Measurements from ENCODE around the gene CNTRL.
"Not testable (repeated sequence)": the region's sequence is repeated elsewhere in the genome, so short reads cannot be mapped to it uniquely, and the experiment has no call there.

Gene CNTRL

GRCh38 chr9:121095057-121095456 is 20.3 kb downstream of the CNTRL start:
- no peak for DNase-seq (ENCODE audit: low read depth)
- TF ChIP-seq CTCF (conservative IDR thresholded peaks at IDR 0.05; ENCODE audit: low read length): no peak
- no peak overlapping the region for H3K4me3 ChIP-seq (ENCODE audit: low read length)

DNA sequence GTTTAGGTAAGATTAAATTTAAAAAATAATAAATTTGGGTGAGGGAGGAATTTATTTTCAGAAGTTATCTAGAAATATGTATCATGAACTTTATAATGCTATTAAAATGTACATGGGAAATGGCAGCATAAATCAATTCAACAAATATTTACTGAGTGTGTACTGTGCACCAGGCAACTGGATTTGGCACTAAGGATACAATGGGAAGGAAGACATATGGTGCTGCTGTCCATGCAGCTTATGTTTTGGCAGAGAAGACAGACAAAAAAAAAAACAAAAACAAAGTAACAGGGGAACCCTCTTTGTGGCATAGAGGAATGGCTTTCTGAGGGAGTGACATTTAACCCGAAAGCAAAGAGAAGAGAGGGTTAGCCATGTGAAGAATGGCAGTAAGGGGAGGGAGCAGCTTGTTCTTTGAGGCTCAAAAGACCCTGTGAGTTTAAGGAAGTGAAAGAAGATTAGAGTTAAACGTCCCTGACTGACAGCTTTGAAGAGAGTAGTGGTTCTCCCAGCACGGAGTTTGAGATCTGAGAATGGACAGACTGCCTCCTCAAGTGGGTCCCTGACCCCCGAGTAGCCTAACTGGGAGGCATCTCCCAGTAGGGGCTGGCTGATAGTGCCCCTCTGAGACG is 23.9 kb downstream of the CNTRL start:
- TF ChIP-seq CTCF (conservative IDR thresholded peaks at IDR 0.05; ENCODE audit: low read length): no peak
- DNase-seq (ENCODE audit: low read depth): no peak
- H3K4me3 ChIP-seq (ENCODE audit: low read length): no peak overlapping the region

GRCh38 chr9:121104054-121104453 is 29.3 kb downstream of the CNTRL start:
- H3K4me3 ChIP-seq (ENCODE audit: low read length); DNase-seq (ENCODE audit: low read depth): not testable (repeated sequence)

GRCh38 chr9:121105531-121105930 is 30.8 kb downstream of the CNTRL start:
- TF ChIP-seq CTCF (conservative IDR thresholded peaks at IDR 0.05; ENCODE audit: low read length): no peak
- no peak for DNase-seq (ENCODE audit: low read depth)
- no peak overlapping the region for H3K4me3 ChIP-seq (ENCODE audit: low read length)

- TF ChIP-seq CTCF (conservative IDR thresholded peaks at IDR 0.05; ENCODE audit: low read length): peak; percentile 9; the same call in 1 of the 2 replicates
- DNase-seq (ENCODE audit: low read depth): no peak
- H3K4me3 ChIP-seq (ENCODE audit: low read length): no peak overlapping the region
Measured at GRCh38 chr9:121107029-121107428, 32.3 kb downstream of the CNTRL start.

- DNase-seq (ENCODE audit: low read depth): no peak
- no peak overlapping the region for H3K4me3 ChIP-seq (ENCODE audit: low read length)
- TF ChIP-seq CTCF (conservative IDR thresholded peaks at IDR 0.05; ENCODE audit: low read length): no peak
Measured at GRCh38 chr9:121107881-121108280, 33.1 kb downstream of the CNTRL start.

DNA sequence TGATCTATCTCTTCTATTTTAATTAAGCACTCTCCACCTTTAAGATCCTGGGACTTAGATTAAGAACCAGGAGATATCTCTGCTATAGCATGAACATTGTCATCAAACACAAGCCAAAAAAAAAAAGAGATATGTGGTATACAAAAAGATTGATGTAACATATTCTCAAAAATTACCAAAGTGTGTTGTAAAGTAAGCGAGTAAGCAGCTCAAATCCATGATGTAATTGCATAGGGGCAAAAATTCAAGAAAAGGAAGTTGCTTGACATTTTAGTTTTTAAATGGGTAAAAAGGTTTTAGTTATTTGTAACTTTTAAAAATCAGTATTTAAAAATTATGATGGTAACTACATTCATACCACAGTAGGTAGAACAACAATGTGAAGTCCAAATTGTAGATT is 40.7 kb downstream of the CNTRL start:
- no peak overlapping the region for H3K4me3 ChIP-seq (ENCODE audit: low read length)
- DNase-seq (ENCODE audit: low read depth): no peak
- TF ChIP-seq CTCF (conservative IDR thresholded peaks at IDR 0.05; ENCODE audit: low read length): no peak

DNA sequence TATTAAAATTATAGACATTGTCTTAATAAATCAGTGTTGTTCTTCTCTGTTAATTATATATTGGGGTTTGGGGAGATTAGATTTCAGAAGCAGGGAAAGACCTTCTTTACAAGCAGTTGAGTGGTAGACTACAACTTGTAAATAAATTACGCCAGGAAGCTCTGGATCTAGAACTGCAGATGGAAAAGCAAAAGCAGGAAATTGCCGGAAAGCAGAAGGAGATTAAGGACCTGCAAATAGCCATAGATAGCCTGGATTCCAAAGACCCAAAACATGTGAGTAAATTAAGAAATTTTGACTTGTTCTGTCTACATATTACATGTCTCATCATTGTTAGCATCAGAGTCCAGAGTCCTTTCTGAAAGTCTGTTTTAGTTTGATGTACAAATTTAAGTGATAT is 43.5 kb downstream of the CNTRL start:
- no peak for TF ChIP-seq CTCF (conservative IDR thresholded peaks at IDR 0.05; ENCODE audit: low read length)
- no peak overlapping the region for H3K4me3 ChIP-seq (ENCODE audit: low read length)
- no peak for DNase-seq (ENCODE audit: low read depth)
